Stomach (tissue), 4 donors: Measurements from ENCODE around the gene TSHR.

Experiments
- CTCF ChIP-seq, 7 experiments: fragments of 450-650 bp in 4 of 7; fragments of 200-600 bp in 3 of 7; sonication (generic) in 3 of 7; IDR thresholded peaks; one replicate each; pipeline ENCODE4 v1.5.1; 2016 to 2019; ENCODE audit warnings: antibody characterized with exemption in 7 of 7, control low read depth in 2 of 7, mild to moderate bottlenecking in 1 of 7
- EP300 ChIP-seq: sonication (generic); formaldehyde crosslinking; IDR thresholded peaks from one replicate; pipeline ENCODE4 v1.6.1; 2017; ENCODE audit warnings: antibody characterized with exemption
- POLR2AphosphoS5 ChIP-seq, 3 donors: sonication (generic); formaldehyde crosslinking; IDR thresholded peaks; one replicate each; pipeline ENCODE4 v1.6.1; 2016; ENCODE audit warnings: antibody characterized with exemption in 3 of 3

- TF ChIP-seq CTCF (IDR thresholded peaks at IDR 0.05) (no peak), EP300 (no peak), POLR2AphosphoS5 (IDR thresholded peaks at IDR 0.05) (no peak)
These were observed 1.5 kb downstream of the TSHR start for GRCh38 chr14:80956922-80957321.
